ENCODE data around the gene MAST1.
A peak's percentile ranks its signal among the peaks of the same experiment; 100 is the strongest.

MAST1 gene

DNA sequence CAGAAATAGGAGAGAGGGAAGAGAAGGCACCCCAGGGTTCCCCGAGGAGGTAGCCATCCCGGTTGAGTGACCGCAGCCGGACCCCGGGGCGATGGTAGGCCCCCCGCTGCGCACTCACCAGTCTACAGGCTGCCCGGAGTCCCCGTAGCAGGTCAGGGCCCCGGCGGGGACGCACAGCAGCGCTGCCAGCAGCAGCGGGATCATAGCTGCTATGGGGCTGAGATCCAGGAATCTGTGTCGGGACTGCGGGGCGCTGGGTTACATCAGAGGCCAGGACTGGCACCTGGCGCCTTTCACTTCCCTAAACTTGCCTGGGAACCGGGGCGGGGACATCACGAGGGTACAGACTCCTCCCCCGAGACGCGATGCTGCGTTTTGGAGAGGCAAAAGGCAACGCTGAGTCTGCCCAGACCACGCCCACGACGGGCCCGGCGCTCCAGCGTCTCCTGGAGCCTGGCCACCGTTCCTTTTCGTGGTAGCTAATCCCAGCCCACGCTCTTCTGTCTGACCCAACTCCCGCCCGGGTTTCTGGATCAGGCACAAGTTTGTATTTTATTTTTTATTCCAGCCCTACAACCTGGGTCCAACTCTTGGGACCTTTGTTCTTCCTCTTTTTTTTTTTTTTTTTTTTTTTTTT lies 43.0 kb downstream of the MAST1 start, which contains the start of gene DNASE2:
Gene DNASE2 (minus strand): TSS at position 278 of the 637 bp plus-strand sequence. CDS start 74 bp downstream, at position 204.
- TF ChIP-seq, protein P1, sequence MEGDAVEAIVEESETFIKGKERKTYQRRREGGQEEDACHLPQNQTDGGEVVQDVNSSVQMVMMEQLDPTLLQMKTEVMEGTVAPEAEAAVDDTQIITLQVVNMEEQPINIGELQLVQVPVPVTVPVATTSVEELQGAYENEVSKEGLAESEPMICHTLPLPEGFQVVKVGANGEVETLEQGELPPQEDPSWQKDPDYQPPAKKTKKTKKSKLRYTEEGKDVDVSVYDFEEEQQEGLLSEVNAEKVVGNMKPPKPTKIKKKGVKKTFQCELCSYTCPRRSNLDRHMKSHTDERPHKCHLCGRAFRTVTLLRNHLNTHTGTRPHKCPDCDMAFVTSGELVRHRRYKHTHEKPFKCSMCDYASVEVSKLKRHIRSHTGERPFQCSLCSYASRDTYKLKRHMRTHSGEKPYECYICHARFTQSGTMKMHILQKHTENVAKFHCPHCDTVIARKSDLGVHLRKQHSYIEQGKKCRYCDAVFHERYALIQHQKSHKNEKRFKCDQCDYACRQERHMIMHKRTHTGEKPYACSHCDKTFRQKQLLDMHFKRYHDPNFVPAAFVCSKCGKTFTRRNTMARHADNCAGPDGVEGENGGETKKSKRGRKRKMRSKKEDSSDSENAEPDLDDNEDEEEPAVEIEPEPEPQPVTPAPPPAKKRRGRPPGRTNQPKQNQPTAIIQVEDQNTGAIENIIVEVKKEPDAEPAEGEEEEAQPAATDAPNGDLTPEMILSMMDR (IDR thresholded peaks at IDR 0.05; ENCODE audit: low read depth, low read length, missing control alignments) = no peak
- peak within 1 kb of the TSS; percentile 79 for H3K4me3 ChIP-seq (ENCODE audit: low read depth, low read length)
- peak; percentile 73 for DNase-seq (ENCODE audit: low read depth)
- in situ Hi-C loops (cut with HindIII; ENCODE audit: low sequenced_read_pairs) = no loop called here

DNA sequence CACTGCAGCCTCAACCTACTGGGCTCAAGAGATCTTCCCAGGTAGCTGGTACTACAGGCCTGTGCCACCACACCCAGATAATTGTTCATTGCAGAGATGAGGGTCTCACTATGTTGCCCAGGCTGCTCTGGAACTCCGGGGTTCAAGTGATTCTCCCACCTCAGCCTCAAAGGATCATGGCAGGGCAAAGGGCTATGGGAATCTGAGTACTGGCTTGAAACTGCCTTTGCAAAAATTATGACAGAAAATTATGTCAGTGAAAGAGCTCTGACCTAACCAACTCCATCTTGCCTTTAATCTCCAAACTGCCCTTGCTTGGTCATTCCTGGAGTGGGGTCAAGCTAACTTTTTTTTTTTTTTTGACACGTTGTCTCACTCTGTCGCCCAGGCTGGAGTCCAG lies 44.3 kb downstream of the MAST1 start:
- in situ Hi-C loops (cut with HindIII; ENCODE audit: low sequenced_read_pairs) = no loop called here
- TF ChIP-seq, protein P1 (IDR thresholded peaks at IDR 0.05; ENCODE audit: low read depth, low read length, missing control alignments) = no peak
- no peak overlapping the region for H3K4me3 ChIP-seq (ENCODE audit: low read depth, low read length)
- DNase-seq (ENCODE audit: low read depth) = no peak

DNA sequence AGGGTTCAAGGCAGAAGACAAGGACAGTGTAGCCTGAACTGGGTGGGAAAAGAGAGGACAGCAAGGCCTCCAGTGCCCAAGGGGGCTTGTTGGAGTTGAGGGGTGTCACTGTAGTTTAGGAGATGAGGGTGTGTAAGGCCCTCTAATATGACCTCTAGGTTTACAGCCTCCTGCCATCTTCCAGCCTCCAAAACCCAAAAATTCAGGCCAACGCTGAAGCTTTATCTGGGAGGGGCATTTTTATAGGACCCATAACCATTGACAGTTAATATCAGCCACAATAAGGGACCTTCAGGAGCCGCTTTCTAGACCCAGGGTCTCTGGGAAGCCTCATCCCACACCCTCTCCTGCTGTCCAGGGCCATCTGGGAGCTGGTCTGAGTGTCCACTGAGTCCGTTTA lies 45.9 kb downstream of the MAST1 start:
- no peak overlapping the region for H3K4me3 ChIP-seq (ENCODE audit: low read depth, low read length)
- in situ Hi-C loops (cut with HindIII; ENCODE audit: low sequenced_read_pairs) = no loop called here
- DNase-seq (ENCODE audit: low read depth) = no peak
- TF ChIP-seq, protein P1 (IDR thresholded peaks at IDR 0.05; ENCODE audit: low read depth, low read length, missing control alignments) = no peak

DNA sequence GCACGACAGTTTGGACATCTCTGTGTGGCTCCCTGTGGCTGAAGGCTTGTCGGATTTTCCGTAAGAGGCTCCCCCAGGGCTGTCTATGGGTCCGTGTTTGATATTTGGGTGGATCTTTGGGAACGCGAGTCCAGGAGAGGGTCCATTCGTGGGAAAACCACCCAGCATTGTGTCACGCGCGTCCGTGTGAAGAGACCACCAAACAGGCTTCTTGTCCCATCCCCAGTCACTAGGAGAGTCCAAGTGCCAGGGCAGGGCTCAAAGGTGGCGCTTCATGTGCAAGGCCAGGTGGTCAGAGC lies 46.3 kb downstream of the MAST1 start:
- H3K4me3 ChIP-seq (ENCODE audit: low read depth, low read length) = no peak overlapping the region
- DNase-seq (ENCODE audit: low read depth) = no peak
- TF ChIP-seq, protein P1 (IDR thresholded peaks at IDR 0.05; ENCODE audit: low read depth, low read length, missing control alignments) = no peak
- in situ Hi-C loops (cut with HindIII; ENCODE audit: low sequenced_read_pairs) = no loop called here

DNA sequence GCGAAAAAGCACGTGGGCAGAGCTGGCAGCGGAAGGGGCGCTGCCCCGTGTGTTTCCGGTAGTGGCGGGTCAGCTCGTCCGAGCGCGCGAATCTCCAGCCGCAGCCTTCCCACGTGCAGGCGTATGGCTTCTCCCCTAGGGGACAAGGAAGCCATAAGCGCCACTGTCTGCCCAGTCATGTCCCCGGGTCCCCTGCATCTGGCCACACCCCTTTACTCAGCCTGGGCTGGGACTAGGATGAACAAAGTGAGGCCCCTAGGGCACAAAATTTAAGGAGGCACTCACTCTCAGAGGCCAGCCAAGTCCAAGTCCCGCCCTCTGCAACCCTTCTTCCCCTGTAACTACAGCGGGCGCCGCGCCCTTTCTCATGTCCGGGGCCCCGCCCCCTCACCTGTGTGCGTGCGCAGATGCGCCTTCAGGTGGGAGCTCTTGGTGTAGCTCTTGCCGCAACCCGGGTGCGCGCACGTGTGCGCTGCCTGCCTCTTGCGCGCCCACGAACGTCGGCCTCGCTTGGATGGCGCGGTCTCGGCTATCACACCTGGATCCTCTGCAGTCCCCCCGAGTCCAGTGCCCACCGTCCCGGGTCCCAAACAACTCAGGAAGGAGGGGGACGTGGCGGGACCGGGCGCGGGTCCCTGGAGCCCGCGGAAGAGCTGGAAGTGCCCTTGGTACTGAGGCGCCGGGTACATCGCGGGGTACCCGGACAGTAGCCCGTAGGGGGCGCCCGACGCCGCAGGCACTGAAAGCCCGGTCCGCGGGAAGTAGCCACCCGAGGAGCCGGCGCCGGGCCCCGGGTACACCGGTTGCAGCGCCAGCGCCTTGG lies 46.8 kb downstream of the MAST1 start:
- DNase-seq (ENCODE audit: low read depth) = no peak
- TF ChIP-seq, protein P1 (IDR thresholded peaks at IDR 0.05; ENCODE audit: low read depth, low read length, missing control alignments) = peak; percentile 45
- peak overlapping the region; percentile 10 for H3K4me3 ChIP-seq (ENCODE audit: low read depth, low read length)
- in situ Hi-C loops (cut with HindIII; ENCODE audit: low sequenced_read_pairs) = no loop called here

DNA sequence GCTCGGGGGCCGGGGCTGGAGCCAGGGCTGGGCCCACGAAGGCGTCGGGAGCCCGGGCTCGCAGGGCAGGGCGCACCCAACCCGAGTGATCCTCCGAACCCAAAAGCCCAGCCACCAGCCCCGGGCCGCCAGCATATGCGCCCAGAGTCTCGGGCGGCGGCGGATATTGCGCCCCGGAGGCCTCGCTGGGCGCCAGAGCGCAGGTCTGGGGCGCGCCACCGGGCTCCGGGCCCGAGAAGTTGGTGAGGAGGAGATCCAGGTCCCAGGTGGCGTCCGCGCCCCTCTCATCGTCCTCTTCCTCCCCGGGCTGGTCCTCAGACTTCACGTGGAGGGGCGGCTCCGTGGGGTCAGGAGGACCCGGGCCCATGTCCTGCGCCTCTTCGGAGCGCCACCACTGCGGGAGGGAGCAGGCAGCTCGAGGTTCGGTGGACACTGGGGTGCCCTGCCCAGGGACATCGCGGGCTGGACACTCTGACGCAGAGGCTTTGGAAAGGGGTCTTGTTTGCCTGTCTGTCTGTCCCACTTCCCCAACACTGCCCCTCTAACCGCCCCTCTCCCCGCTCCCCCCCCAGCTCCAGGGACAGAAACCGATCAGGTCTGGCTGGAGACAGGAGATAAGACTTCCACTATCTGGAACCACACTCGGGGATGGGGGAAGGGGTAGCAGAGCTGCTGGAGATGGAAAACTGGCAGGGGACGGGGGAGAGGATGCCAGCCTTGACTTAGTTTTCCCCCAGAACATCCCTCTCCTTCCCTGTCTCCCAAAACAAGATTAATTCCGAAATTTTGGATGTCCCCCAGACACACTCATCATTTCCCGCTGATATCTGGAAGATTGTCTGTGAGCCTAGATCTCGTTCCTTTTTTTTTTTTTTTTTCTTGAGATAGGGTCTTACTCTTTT lies 47.7 kb downstream of the MAST1 start:
- in situ Hi-C loops (cut with HindIII; ENCODE audit: low sequenced_read_pairs) = no loop called here
- TF ChIP-seq, protein P1 (IDR thresholded peaks at IDR 0.05; ENCODE audit: low read depth, low read length, missing control alignments) = no peak
- no peak for DNase-seq (ENCODE audit: low read depth)
- H3K4me3 ChIP-seq (ENCODE audit: low read depth, low read length) = peak overlapping the region; percentile 10

All from astrocyte of the cerebellum (primary cell).